Tibial nerve (tissue), 3 donors: ENCODE results near the gene PANX1.
A peak's percentile ranks its signal among the peaks of the same experiment; 100 is the strongest.

ENCODE experiments used
- CTCF ChIP-seq, 5 experiments: fragments of 200-600 bp in 3 of 5; fragments of 450-650 bp in 2 of 5; sonication (generic) in 3 of 5; IDR thresholded peaks; one replicate each; pipeline ENCODE4 v1.5.1; 2016 to 2019; ENCODE audit warnings: antibody characterized with exemption in 5 of 5, mild to moderate bottlenecking in 3 of 5, moderate library complexity in 2 of 5
- POLR2A ChIP-seq, 2 donors: fragments of 450-650 bp; IDR thresholded peaks; one replicate each; pipeline ENCODE4 v1.6.1; 2017; ENCODE audit warnings: antibody characterized with exemption in 2 of 2, mild to moderate bottlenecking in 2 of 2, moderate library complexity in 2 of 2

DNA sequence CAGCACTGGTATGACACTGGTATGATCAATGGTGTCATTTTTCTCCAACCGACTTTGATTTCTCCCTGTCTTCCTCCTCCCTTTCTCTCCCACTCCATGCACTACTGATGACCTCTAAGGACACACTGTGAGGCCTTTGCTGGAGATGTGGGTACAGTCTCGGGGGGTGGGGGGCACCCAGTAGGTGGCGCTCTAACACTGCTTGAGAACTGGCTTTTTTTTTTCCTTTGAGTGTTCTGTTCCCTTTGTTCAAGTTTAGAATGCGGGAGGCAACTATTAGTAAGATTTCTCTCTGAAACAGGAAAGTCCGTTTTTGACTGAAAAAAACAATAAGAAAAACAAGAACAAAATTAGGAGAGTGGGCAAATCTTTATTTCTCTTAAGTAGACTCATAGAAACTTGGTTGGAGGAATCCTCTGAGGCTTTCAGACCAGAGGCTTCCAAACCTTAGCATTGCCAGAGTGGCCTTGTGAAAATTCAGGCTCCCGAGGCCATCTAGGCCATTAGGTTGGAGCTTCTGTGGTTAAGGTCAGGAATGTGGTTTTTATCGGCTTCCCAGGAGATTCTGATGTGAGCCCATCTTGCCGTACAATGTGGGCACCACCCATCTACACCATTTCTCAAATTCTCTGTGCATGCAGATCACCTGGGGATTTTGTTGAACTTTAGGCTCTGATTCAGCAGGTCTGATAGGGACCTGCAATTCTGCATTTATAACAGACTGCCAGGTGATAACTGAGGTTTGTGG lies 43.2 kb downstream of the PANX1 start:
- TF ChIP-seq POLR2A (IDR thresholded peaks at IDR 0.05) (no peak), CTCF (IDR thresholded peaks at IDR 0.05) (peak; percentile 27 to 64 (median 51))
